IMR-90 (cell line): ENCODE data around the gene TEX14.

Source experiments
- BHLHE40 ChIP-seq: fragments of 150-350 bp; IDR thresholded peaks from 2 replicates; pipeline ENCODE4 v1.6.1; 2016; ENCODE audit warnings: mild to moderate bottlenecking, low read depth, low read length
- CEBPB ChIP-seq: IDR thresholded peaks from 2 replicates; pipeline ENCODE4 v1.6.1; 2012; ENCODE audit warnings: low read depth, low read length, improper control_type of control experiment
- CHD1 ChIP-seq: IDR thresholded peaks from 2 replicates; pipeline ENCODE4 v1.6.1; 2012; ENCODE audit warnings: low read depth, low read length, improper control_type of control experiment
- MAZ ChIP-seq: IDR thresholded peaks from 2 replicates; pipeline ENCODE4 v1.6.1; 2012; ENCODE audit warnings: low read depth, mild to moderate bottlenecking, low read length, improper control_type of control experiment, moderate library complexity, borderline replicate concordance
- MXI1 ChIP-seq: IDR thresholded peaks from 2 replicates; pipeline ENCODE4 v1.6.1; 2012; ENCODE audit warnings: low read depth, mild to moderate bottlenecking, low read length, moderate library complexity, borderline replicate concordance
- POLR2A ChIP-seq: IDR thresholded peaks from 2 replicates; pipeline ENCODE4 v1.6.1; 2012; ENCODE audit warnings: mild to moderate bottlenecking, low read depth, low read length
- RAD21 ChIP-seq: IDR thresholded peaks from 2 replicates; pipeline ENCODE4 v1.6.1; 2012; ENCODE audit warnings: low read length, improper control_type of control experiment
- RFX5 ChIP-seq: IDR thresholded peaks from 2 replicates; pipeline ENCODE4 v1.8.0; 2012; ENCODE audit warnings: low read depth, mild to moderate bottlenecking, low read length, moderate library complexity
- TF ChIP-seq, protein P1 (sequence below): fragments of 150-350 bp; IDR thresholded peaks from 2 replicates; pipeline ENCODE4 v1.6.1; 2016; ENCODE audit warnings: low read depth, mild to moderate bottlenecking, low read length, moderate library complexity, borderline replicate concordance
- TF ChIP-seq, protein P2 (sequence below): conservative IDR thresholded peaks from 2 replicates; pipeline ENCODE4 v1.5.1; 2012; ENCODE audit warnings: mild to moderate bottlenecking, low read depth, low read length, improper control_type of control experiment
- TF ChIP-seq, protein P3 (sequence below): fragments of 150-350 bp; IDR thresholded peaks from 2 replicates; pipeline ENCODE4 v1.6.1; 2017; ENCODE audit warnings: mild to moderate bottlenecking, antibody characterized with exemption, low read length, low read depth

DNA sequence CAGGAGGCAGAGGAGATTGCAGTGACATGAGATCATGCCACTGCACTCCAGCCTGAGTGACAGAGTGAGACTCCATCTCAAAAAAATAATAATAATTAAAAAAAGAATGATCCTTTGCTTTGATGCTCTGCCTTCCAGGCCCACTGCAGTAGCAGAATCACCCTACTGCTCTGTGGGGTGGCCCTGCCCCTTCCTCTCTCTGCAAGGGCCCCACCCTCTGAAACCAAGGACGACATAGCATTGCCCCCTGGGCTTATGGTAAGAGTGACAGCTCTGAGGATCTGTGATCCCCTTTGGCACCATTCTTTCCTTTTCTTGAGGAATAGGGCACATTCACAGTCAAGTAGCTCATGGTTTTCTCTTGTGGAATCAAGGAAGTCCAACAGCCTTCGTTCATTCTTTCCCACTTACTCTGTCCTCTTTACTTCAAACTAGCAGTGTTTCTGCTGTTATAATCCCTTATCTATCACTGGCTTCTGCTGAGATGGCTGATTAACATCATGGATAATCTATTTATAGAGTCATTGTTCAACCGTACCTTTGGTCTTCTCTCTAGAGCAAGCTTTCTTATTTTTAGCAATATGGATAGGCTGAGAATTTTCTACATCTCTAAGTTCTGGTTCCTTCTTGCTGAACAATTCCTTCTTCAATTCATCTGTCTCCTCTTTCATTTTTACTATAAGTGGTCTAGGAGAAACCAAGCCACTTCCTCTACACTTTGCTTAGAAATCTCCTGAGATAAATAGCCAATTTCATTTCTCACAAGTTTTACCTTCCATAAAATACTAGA lies 14.7 kb upstream of the TEX14 start:
- TF ChIP-seq MAZ (no peak), POLR2A (no peak), RAD21 (no peak), BHLHE40 (no peak), RFX5 (no peak), CEBPB (no peak), CHD1 (no peak), MXI1 (no peak)
- TF ChIP-seq, protein P1, sequence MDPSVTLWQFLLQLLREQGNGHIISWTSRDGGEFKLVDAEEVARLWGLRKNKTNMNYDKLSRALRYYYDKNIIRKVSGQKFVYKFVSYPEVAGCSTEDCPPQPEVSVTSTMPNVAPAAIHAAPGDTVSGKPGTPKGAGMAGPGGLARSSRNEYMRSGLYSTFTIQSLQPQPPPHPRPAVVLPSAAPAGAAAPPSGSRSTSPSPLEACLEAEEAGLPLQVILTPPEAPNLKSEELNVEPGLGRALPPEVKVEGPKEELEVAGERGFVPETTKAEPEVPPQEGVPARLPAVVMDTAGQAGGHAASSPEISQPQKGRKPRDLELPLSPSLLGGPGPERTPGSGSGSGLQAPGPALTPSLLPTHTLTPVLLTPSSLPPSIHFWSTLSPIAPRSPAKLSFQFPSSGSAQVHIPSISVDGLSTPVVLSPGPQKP = no peak
- TF ChIP-seq, protein P2, sequence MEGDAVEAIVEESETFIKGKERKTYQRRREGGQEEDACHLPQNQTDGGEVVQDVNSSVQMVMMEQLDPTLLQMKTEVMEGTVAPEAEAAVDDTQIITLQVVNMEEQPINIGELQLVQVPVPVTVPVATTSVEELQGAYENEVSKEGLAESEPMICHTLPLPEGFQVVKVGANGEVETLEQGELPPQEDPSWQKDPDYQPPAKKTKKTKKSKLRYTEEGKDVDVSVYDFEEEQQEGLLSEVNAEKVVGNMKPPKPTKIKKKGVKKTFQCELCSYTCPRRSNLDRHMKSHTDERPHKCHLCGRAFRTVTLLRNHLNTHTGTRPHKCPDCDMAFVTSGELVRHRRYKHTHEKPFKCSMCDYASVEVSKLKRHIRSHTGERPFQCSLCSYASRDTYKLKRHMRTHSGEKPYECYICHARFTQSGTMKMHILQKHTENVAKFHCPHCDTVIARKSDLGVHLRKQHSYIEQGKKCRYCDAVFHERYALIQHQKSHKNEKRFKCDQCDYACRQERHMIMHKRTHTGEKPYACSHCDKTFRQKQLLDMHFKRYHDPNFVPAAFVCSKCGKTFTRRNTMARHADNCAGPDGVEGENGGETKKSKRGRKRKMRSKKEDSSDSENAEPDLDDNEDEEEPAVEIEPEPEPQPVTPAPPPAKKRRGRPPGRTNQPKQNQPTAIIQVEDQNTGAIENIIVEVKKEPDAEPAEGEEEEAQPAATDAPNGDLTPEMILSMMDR = no peak
- TF ChIP-seq, protein P3, sequence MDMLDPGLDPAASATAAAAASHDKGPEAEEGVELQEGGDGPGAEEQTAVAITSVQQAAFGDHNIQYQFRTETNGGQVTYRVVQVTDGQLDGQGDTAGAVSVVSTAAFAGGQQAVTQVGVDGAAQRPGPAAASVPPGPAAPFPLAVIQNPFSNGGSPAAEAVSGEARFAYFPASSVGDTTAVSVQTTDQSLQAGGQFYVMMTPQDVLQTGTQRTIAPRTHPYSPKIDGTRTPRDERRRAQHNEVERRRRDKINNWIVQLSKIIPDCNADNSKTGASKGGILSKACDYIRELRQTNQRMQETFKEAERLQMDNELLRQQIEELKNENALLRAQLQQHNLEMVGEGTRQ = no peak
